Ishikawa (cell line): Measurements from ENCODE around the gene SLC8A1.

Source experiments
- EP300 ChIP-seq: IDR thresholded peaks from 2 replicates; pipeline ENCODE4 v1.6.1; 2012; ENCODE audit warnings: borderline replicate concordance
- NFIC ChIP-seq: IDR thresholded peaks from 2 replicates; pipeline ENCODE4 v1.6.1; 2012
- ZBTB7A ChIP-seq: IDR thresholded peaks from 2 replicates; pipeline ENCODE4 v1.6.1; 2012; ENCODE audit warnings: low read depth

DNA sequence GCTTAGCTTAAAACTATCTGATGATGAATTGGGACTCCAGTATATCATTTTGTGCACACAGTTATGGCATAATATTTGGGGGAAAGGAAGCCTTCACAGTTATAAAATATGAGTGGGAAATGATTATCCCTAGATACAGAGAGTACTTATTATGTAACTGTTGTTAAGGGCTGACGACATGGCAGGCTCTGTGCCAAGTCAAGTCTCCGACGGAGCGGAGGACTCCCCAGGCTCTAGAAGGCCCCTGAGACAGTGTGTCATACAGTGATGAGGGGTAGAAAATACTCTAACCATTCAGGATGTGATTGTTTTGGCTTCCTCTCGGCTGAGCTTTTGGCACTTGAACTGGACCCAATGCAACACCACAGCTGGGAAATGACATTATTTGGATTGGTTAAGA lies 211.8 kb downstream of the SLC8A1 start:
- TF ChIP-seq ZBTB7A = no peak
- no peak for TF ChIP-seq NFIC
- TF ChIP-seq EP300 = no peak
